ENCODE measurements around the gene MSRB1. TPM values are rescaled to one million over a fixed set of nuclear protein-coding genes. Genes with fewer than 3 reads are reported as not detected.

Gene MSRB1
- total and polyA plus RNA-seq, 2 of the 8 experiments (the other 6 are each of a cell fraction or from before 2014, with no cell fraction given) = 28.2 to 51.4 TPM

DNA sequence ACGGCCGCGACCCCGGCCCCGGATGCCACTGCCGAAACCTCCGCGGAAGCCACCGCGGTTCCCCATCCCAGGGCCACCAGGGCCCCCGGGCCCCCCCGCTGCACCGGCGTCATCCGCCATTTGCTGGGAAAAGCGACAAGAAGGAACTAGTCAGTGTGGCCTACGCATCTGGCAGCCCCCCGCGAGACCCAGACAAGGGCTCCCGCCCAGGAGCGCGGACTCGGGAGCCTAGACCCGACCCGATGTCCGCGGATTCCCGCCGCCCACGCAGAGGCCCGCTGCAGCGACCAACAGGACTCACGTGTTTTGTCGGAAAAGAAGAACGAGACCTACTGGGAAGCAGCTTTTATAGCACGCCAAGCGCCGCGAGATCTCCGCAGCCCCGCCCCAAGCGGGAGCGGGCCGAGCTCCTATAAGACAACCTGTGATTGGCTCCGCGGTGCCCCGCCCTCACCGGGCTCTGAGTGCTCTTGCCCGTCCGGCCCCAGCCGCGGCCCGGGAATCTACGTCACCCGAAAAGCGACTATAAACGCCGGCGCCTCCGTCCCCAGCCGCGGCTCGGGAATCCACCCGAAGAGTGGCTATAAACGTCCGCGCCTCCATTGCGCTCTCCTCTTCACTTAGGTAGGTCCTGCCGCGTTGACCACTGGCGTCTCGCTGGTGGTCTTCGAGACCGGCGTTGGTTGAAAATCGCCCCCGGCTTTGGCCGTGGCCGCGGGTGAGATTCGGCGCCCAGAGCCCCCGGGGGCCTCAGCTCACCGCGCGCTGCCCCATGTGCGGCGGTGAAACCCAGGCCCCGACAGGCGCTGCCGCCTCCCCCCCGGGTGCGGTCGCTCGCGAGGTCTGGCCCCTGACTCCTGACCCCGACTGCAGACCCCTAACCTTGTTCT lies 21.8 kb upstream of the MSRB1 start, which contains the start of gene RPS2 (continued):
- peak; percentile 99 to 100 for TF ChIP-seq POLR2A (IDR thresholded peaks at IDR 0.05; ENCODE audit: control extremely low read depth in 1 of 2, low read depth in 2 of 2, low read length in 2 of 2)

Measured in H1 (cell line).